HG02981 (cell line): Measurements from ENCODE around the gene ADCY1.

ENCODE experiments used
- ATAC-seq: cut with Tn5 transposase; IDR thresholded peaks from one replicate; pipeline ENCODE4 v1.9.1; 2021; ENCODE audit warnings: mild to moderate bottlenecking, moderate library complexity; ENCODE audit not compliant: unreplicated experiment

The ADCY1 gene

DNA sequence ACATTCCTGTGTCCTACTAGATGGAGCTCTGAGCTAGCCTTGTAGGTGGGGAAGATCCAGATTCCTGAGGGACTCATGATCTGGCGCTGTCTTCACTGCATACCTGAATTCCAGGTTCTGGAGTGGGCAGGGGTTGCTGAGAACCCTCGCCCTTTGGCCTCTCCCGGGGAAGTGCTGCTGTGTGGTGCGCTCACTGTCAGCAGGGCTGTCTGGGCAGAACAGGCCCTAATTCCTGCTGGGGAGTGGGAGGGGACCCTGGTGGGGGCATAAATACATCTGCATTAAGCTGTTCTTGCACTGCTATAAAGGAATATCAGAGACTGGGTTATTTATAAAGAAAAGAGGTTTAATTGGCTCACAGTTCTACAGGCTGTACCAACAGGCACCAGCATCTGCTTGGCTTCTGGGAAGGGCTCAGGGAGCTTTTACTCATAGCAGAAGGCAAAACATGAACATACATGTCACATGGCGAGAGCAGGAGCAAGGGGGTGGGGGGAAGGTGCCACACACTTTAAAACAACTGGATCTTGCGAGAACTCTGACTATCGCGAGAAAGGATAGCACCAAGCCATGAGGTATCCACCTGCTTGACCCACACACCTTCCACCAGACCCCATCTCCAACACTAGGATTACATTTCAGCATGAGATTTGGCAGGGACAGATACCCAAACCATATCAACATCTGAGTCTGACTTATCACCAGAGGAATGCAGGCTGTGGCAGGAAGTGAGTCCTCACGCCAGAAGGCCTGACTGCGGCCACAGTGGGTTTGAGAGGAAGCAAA is 115.0 kb downstream of the ADCY1 start:
- no peak for ATAC-seq

- no peak for ATAC-seq
Measured at GRCh38 chr7:45689797-45690761, 115.9 kb downstream of the ADCY1 start.

DNA sequence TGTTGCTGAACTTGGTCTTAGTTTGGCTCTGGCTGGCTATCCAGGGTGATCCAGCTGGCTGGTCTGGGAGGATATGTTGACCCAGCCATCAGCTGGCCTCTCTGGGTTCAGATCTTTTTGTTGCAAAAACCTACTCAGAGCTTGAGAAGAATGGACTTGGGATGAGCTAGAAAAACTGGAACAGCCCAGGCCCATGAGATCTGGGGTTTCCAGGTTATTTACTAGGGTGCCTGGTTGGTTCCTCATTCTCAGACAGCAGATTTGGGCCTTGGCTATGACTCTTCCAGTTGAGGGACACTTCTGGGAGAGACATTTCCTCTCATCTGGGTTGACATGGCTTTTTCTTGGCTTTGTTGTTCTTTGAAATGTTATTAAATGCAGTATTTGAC is 116.6 kb downstream of the ADCY1 start:
- ATAC-seq, result no peak

DNA sequence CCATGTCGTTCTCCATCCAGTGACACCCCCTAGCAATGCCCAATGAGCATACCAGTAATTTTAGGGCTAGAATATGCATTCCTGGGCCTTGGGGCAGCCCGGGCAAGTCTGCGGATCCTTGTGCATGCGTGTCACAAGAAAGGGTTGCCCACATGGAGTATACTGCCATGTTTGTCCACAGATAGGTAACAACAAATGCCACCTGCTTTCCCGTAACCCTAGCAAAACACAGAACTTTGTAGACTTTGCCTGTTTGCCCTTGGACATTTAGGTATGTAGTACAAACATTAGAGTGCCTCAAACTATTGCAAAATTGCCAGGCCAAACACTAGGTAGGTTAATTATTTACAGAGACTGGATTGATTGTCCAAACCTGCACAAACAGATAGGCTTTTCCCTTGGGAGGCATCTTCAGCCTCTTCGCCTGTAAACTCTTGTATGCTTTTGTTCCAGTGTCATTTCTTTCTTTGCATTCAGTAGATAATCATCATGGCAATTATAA is 117.0 kb downstream of the ADCY1 start:
- ATAC-seq, result no peak

DNA sequence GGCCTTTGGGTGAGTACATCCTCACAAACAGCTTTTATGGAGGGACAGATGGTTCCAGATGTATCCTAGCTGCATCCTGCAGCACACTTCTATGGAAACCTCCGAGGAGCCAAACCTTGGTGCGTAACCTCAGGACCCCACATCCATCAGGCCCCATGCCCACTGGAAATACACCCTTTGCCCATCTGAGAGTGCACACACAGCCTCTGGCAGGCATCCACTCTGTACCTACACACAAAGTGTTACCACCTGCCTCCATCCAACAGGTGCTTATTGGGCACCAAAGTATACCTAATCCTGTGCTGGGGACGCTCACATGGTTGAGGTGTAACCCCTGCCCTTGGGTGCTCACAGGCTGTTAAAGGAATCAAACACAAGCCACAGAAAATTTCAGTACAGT is 117.9 kb downstream of the ADCY1 start:
- ATAC-seq, result no peak

- no peak for ATAC-seq
Measured at GRCh38 chr7:45695249-45695995, 121.3 kb downstream of the ADCY1 start.

- ATAC-seq, result no peak
Measured at GRCh38 chr7:45696476-45696875, 122.3 kb downstream of the ADCY1 start.

DNA sequence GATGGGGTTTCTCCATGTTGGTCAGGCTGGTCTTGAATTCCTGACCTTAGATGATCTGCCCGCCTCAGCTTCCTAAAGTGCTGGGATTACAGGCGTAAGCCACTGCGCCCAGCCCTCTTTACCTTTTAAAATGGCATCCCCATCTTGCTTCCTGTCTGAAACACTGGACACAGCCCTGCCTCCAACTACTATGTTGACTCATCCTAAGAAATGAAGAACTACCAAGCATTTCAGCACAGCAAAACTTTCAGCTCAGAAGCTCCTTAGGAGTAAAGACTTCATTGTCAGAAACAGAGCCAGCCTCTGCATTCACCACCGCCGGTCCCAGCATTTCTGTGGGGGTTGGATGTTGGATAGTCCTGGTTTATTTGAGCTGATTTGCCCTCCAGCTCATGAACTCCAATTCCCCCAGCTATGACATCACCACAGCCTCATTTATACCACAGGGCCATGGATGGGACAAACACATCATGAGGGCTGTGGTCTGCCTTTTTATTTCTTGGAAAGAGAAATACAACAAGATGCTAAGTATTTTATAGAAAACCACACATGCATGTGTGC is 123.5 kb downstream of the ADCY1 start:
- no peak for ATAC-seq

DNA sequence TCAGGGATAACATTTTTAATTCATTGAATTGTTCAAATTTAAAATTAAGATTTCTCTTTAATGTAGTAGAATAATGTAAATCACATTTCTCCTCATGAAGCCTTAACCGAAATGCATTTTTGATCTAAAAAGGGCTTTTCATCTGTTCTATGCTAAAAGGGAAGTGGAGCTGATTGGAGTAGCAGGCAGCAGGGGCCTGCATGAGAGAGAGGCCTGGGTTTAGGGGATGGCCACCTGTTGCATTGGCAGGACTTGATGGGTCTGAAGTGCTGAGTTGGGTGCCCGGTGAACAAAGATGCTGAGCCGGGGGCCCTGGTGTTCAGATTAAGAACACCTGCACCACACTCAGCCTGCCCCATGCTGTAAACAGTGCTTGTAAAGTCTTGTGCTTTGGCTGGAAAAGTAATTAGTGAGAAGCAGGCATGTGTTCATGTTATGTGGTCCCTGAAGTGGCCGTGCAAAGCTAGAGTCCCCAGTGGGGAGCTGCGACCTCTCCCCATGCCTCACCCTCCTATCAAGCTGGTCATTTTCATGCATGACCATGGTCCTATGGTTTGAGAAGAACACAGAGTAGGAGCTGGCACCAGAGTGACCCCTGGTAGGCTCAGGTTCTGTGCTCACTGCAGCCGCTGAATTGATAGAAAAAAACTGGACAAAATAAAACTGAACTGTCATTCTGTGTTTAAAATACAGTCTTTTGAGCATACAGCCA is 124.3 kb downstream of the ADCY1 start:
- ATAC-seq, result no peak

DNA sequence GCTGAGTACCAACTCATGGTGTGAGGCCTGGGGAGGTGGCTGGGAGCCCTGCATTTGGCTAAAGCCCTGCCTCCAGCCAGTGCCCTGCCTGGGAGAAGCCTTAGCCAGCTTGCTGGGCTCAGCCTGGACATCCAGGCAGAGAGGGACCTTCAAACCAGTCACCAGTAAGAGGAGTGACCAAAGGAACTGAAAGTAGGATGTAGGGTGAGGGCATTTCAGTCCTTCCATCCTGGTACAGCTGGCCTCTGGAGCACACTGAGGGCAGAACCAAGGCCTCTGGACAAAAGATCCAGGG is 124.8 kb downstream of the ADCY1 start:
- ATAC-seq, result no peak

- no peak for ATAC-seq
Measured at GRCh38 chr7:45699726-45700390, 125.7 kb downstream of the ADCY1 start.

DNA sequence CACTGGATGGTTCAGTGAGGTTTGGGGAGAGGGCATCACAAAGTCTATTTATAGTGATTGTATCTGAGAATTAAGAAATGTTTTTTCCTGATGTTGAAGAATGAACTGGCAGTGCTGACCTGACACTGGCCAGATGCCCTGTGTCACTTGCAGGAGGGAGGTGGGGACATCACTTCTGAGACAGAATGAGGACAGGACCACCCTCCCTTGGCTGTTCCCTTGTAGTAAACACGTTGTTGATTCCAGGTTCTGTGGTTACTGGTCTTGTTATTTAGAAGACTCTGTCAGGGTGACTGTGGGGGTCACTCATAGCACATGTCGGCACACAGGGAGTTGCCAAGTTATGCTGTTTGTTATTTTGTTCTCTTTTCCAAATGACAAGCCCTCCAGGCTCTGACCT is 126.4 kb downstream of the ADCY1 start:
- no peak for ATAC-seq

DNA sequence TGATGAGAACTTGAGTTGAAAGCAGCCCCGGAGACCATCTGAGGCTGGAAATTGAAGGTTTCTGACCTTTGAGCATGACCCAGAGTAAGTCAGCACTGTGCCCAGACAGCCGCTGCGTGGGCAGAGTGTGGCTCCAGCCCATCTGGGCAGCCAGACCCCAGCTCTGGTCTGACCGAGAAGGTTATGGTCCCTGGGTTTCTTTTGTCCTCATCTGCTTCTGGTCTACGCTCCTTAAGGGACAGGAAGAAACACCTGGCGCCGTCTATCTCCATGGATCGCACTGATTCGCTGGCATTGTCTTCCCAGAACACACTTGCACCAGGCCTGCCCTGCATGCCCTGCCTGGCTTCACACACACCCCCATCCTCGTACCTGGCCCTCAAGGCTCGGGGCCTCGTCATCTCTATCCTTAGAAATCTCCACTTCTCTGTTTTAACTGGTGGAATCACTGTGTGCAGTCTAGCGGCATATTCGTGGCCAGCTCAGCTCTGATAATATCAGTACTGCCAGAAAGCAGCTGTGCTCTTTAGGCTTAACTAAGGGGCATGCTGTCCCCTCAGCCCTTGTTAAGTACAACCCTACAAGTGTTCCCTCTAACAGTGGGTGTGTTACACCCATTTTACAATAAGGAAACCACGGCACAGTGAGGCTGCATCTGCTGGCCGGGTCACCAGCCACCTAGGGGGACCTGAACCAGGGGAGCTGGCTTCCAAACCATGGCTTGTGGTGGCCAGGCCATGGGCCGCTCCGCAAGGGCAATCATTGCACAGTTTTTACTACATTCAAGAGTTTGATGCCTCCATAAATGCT is 127.7 kb downstream of the ADCY1 start:
- no peak for ATAC-seq

DNA sequence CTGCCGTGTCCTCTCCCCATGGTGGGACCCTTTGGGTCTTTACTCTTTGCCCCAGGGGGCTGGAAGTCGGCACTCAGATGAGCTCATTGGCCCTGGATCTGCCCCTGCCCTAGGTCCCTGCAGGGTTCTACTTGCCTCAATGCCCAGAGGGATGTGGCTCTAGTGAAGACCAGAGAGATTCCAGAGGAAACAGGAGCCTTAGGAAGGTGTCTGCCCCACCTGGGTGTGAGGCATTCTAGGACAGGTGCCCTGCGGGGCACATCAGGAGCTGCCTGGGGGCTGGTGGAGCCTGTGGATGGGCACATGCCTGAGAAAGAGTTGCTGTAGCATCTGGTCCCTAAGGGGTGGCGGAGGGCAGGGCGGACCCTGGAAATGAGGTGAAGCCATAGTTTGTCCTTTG is 128.6 kb downstream of the ADCY1 start:
- ATAC-seq, result no peak

DNA sequence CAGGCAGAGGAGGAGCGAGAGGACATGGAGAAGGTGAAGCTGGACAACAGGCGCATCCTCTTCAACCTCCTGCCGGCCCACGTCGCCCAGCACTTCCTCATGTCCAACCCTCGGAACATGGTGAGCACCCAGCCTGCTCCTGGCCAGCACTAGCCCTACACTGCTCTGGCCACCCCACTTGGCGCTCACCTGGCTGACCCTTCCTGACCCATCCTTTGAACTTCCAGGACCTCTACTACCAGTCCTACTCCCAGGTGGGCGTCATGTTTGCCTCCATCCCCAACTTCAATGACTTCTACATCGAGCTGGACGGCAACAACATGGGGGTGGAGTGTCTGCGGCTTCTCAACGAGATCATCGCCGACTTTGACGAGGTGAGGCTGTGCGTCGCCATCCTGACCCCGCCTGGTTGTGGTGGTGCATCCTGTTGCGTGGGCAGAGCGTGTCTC is 129.2 kb downstream of the ADCY1 start:
- no peak for ATAC-seq

DNA sequence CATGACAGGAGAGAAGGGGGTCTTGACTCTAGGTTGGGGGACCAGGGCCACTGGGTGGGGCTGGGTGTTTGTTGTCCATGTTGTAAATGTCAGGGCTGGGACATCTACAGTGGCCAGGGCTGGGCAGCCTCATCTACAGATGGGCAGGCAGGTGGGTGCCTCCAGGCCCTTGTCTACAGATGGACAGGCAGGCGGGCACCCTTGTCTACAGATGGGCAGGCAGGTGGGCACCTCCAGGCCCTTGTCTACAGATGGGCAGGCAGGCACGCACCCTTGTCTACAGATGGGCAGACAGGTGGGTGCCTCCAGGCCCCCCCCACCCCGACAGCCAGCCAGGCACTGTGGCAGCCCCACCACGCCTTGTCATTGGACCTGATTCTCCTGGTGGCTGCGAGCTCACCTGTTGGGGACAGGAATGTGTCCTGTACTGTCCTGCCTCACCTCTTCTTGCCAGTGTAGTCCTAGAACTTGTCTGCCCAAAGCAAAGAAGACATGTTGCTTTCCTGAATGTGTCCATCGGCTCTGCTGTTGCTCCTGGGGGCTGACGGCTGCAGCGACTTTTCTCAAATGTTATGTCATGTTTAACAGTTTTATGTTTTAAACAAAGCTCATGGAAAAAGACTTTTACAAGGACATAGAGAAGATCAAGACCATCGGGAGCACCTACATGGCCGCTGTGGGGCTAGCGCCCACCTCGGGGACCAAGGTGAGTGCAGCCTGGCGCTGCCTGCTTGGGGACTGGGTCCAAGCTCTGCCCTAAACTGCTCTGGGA is 129.9 kb downstream of the ADCY1 start:
- no peak for ATAC-seq

DNA sequence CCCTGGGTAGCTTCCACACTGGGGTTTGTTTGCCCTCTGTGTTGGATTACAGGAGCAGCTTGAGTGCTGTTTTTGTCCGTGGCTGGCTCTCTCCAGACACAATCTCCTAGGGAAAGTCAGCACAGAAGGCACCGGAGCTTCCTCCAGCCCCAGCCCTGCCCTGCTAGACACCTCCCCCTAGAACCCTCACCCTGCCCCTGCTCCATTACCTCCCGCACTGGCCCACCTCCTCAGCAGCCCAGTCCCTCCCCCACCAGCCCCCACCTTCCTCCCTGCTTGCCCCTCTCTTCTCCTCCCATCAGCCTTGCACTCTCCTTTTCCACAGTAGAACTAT is 130.5 kb downstream of the ADCY1 start:
- no peak for ATAC-seq
